GM12891 (cell line): ENCODE data around the gene KPNA4.

Experiments used
- PAX5 ChIP-seq: IDR thresholded peaks from 2 replicates; pipeline ENCODE4 v1.6.1; 2011; ENCODE audit warnings: low read length, moderate library complexity, mild to moderate bottlenecking; ENCODE audit not compliant: insufficient read depth, severe bottlenecking
- POLR2A ChIP-seq: IDR thresholded peaks from 2 replicates; pipeline ENCODE4 v1.6.1; 2011; ENCODE audit warnings: low read depth, low read length, control low read depth
- POU2F2 ChIP-seq: IDR thresholded peaks from 2 replicates; pipeline ENCODE4 v1.6.1; 2011; ENCODE audit warnings: low read depth, mild to moderate bottlenecking, control low read depth, low read length, moderate library complexity

DNA sequence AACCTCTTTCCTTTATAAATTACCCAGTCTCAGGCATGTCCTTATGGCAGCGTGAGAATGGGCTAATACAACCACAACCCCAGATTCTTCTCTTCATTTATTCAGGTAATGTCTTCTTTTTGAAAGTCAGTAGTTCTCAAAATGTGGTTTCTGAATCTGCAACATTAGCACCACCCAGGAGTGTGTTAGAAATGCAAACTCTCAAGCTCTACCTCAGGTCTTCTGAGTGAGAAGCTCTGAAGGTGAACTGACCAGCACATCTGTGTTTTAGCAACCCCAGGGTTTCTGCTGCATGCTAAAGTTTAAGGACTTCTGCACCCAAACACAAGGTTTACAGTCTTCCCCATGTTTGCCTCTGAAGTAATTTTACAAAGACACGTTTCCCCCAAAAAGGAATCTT is 93.5 kb downstream of the KPNA4 start:
- TF ChIP-seq POLR2A (no peak), PAX5 (no peak), POU2F2 (no peak)
